Heart left ventricle (tissue), 13 donors: Measurements from ENCODE around the gene USP9X.

Experiments
- POLR2A ChIP-seq, 2 donors: fragments of 450-650 bp; IDR thresholded peaks; one replicate each; pipeline ENCODE4 v1.6.1; 2017; ENCODE audit warnings: antibody characterized with exemption in 2 of 2, mild to moderate bottlenecking in 2 of 2, moderate library complexity in 2 of 2
- TF ChIP-seq, protein P1 (sequence below), 12 donors: fragments of 200-600 bp; sonication (generic) in 4 of 12; IDR thresholded peaks; one replicate each; pipeline versions ENCODE4 v1.5.0 to v1.8.0; 2018 to 2022; ENCODE audit warnings: antibody characterized with exemption in 12 of 12, mild to moderate bottlenecking in 5 of 12
- donor health status: ischemic (EF 13 %, LVEDD 7.1; RV severe dilation, severe dysfunction).
- donor health status: DM: no; HTN: yes; CAD: no.
- donor health status: DM: no; HTN: no; CAD: no.
- donor health status: ischemic (EF 25% LVEDD 6.9; RV normal size, moderate dysfunction).
- donor health status: ischemic (EF 25% LVEDD 5.7; RV mildly dilated, moderate dysfunction).
- donor health status: ischemic (EF 35%, LVEDD 5.7; RV mildly dilated, moderate dysfunction).
- donor health status: nonischemic (EF 11% LVEDD 7.7; RV severe dilation, severe dysfunction).
- donor health status: DM: yes; HTN: yes; CAD: no.
- donor health status: PGD.
- donor health status: ischemic (EF 29% LVEDD 5.4; RV normal size, mild dysfunction).
- donor health status: nonischemic (EF 23%, LVEDD 6.1; RV moderate dilation, normal function).

DNA sequence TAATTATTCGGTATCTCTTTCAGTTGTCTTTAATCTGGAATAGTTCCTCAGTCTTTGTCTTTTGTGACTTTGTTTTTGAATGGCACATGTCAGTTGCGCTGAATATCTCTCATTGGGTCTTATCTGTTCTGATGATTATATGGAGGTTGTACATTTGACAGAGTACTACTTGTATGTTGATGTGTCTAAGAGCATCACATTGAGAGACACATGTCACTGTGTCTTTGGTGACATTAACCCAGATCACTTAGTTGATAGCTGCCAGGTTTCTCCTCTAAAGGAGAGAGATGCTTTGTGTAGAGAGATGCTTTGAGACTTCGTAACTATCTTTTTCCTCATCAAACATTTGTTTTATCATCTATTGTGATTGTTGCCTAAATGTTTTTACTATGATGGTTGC is 92.1 kb downstream of the USP9X start:
- TF ChIP-seq, protein P1, sequence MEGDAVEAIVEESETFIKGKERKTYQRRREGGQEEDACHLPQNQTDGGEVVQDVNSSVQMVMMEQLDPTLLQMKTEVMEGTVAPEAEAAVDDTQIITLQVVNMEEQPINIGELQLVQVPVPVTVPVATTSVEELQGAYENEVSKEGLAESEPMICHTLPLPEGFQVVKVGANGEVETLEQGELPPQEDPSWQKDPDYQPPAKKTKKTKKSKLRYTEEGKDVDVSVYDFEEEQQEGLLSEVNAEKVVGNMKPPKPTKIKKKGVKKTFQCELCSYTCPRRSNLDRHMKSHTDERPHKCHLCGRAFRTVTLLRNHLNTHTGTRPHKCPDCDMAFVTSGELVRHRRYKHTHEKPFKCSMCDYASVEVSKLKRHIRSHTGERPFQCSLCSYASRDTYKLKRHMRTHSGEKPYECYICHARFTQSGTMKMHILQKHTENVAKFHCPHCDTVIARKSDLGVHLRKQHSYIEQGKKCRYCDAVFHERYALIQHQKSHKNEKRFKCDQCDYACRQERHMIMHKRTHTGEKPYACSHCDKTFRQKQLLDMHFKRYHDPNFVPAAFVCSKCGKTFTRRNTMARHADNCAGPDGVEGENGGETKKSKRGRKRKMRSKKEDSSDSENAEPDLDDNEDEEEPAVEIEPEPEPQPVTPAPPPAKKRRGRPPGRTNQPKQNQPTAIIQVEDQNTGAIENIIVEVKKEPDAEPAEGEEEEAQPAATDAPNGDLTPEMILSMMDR (IDR thresholded peaks at IDR 0.05): no peak
- no peak for TF ChIP-seq POLR2A (IDR thresholded peaks at IDR 0.05)
